GM10248 (cell line): Measurements from ENCODE around the gene NRXN2.

Source experiments
- CTCF ChIA-PET: fragments of 300-600 bp; sonication (Branson Sonifier 250); formaldehyde crosslinking; extraction: SDS; loops from one replicate; lab custom pipeline; 2021; ENCODE audit warnings: antibody characterized with exemption; lab: Yijun Ruan, JAX
- POLR2A ChIA-PET: fragments of 350-650 bp; sonication (Branson Sonifier 250); formaldehyde crosslinking; extraction: SDS; loops from one replicate; lab custom pipeline; 2020; ENCODE audit warnings: antibody characterized with exemption; lab: Yijun Ruan, JAX
- DNase-seq: peaks from one replicate; pipeline ENCODE4 v3.0.0; 2012; ENCODE audit errors: extremely low spot score
- TF ChIP-seq, protein P1 (sequence below): IDR thresholded peaks from 2 replicates; pipeline ENCODE4 v1.5.1; 2012; ENCODE audit warnings: mild to moderate bottlenecking, low read depth; ENCODE audit errors: extremely low read depth, missing control alignments, control extremely low read depth

Gene NRXN2

DNA sequence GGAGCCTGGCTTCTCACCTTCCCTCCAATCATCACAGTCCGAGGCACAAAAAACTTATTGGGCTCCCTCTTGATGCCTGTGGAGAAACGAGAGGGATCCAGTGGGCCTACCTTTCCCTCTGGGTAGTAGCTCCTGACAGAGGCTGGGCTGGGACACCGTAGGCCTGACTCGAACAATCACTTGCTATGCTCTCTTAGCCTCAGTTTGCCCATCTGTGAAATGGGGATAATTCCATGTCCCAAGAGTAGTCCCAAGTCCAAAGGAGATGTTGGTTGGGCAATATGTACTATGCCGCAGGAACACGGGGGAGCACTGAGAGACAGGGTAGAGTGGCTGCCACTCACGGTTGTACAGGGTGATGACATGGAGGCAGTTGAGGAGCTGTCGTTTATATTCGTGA lies 28.6 kb upstream of the NRXN2 start:
- ChIA-PET POLR2A (no interaction called here), CTCF (interaction anchor here (1.1 to 1.5 kb wide), 3 partner anchors 12 to 29 kb away, joined by 3 read pairs; partner anchors contain the start of gene NRXN2)
- TF ChIP-seq, protein P1, sequence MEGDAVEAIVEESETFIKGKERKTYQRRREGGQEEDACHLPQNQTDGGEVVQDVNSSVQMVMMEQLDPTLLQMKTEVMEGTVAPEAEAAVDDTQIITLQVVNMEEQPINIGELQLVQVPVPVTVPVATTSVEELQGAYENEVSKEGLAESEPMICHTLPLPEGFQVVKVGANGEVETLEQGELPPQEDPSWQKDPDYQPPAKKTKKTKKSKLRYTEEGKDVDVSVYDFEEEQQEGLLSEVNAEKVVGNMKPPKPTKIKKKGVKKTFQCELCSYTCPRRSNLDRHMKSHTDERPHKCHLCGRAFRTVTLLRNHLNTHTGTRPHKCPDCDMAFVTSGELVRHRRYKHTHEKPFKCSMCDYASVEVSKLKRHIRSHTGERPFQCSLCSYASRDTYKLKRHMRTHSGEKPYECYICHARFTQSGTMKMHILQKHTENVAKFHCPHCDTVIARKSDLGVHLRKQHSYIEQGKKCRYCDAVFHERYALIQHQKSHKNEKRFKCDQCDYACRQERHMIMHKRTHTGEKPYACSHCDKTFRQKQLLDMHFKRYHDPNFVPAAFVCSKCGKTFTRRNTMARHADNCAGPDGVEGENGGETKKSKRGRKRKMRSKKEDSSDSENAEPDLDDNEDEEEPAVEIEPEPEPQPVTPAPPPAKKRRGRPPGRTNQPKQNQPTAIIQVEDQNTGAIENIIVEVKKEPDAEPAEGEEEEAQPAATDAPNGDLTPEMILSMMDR, result no peak
- DNase-seq, result no peak

- POLR2A ChIA-PET, result no interaction called here
- CTCF ChIA-PET, result interaction anchor here (1.3 to 1.5 kb wide), 3 partner anchors 9 to 29 kb away, joined by 3 read pairs; partner anchors contain the start of genes NRXN2 and PYGM
- no peak for DNase-seq
Measured at GRCh38 chr11:64751136-64751535, 28.1 kb upstream of the NRXN2 start.

DNA sequence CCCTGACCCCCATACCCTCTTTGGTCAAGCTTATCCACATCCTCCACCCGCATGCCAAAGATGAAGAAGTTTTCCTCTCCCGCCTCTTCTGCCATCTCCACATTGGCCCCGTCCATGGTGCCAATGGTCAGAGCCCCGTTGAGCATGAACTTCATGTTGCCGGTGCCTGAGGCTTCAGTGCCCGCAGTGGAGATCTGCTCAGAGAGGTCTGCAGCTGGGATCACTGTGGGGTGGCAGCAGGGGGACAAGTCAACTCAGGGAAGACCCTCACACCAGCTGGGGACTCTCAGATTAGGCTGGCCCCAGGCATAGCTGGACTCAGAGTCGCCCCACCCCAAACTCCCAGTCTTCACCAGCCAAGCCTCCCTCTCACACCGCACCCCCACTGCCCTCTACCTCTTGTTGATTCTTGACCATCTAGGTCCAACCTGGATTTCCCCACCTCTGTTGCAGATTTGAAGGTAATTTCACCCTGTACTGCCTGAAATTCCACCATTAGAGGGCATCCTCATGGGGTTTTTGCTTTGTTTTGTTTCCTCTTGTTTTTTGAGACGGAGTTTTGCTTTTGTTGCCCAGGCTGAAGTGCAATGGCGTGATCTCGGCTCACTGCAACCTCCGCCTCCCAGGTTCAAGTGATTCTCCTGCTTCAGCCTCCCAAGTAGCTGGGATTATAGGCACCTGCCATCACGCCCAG lies 27.5 kb upstream of the NRXN2 start:
- no peak for DNase-seq
- ChIA-PET CTCF (interaction anchor here (1.3 to 1.5 kb wide), 3 partner anchors 9 to 28 kb away, joined by 3 read pairs; partner anchors contain the start of genes NRXN2 and PYGM), POLR2A (no interaction called here)
- TF ChIP-seq, protein P1, result no peak

More at GRCh38 chr11:64751136-64751535, 28.1 kb upstream of the NRXN2 start:
- TF ChIP-seq, protein P1, result no peak

GRCh38 chr11:64747961-64748665 lies 25.1 kb upstream of the NRXN2 start:
- CTCF ChIA-PET, result interaction anchor here (0.6 to 1.4 kb wide), 3 partner anchors 21 to 59 kb away, joined by 3 to 5 read pairs (median 3); no protein-coding TSS in a partner anchor
- POLR2A ChIA-PET, result interaction anchor here (0.6 kb wide), 1 partner anchor 13 kb away, joined by 5 read pairs; no protein-coding TSS in a partner anchor
- no peak for DNase-seq
- TF ChIP-seq, protein P1, result no peak

- ChIA-PET CTCF (interaction anchor here (1.0 to 1.6 kb wide), 3 partner anchors 11 to 58 kb away, joined by 4 to 7 read pairs (median 5); no protein-coding TSS in a partner anchor), POLR2A (no interaction called here)
- TF ChIP-seq, protein P1, result no peak
- no peak for DNase-seq
Measured at GRCh38 chr11:64746486-64746885, 23.5 kb upstream of the NRXN2 start.
